ENCODE data around the gene PAQR4. TPM values are rescaled to one million over a fixed set of nuclear protein-coding genes. Genes with fewer than 3 reads are reported as not detected.

The PAQR4 gene
- total RNA-seq, 1 donor from 2014 or later = 7.4 TPM

DNA sequence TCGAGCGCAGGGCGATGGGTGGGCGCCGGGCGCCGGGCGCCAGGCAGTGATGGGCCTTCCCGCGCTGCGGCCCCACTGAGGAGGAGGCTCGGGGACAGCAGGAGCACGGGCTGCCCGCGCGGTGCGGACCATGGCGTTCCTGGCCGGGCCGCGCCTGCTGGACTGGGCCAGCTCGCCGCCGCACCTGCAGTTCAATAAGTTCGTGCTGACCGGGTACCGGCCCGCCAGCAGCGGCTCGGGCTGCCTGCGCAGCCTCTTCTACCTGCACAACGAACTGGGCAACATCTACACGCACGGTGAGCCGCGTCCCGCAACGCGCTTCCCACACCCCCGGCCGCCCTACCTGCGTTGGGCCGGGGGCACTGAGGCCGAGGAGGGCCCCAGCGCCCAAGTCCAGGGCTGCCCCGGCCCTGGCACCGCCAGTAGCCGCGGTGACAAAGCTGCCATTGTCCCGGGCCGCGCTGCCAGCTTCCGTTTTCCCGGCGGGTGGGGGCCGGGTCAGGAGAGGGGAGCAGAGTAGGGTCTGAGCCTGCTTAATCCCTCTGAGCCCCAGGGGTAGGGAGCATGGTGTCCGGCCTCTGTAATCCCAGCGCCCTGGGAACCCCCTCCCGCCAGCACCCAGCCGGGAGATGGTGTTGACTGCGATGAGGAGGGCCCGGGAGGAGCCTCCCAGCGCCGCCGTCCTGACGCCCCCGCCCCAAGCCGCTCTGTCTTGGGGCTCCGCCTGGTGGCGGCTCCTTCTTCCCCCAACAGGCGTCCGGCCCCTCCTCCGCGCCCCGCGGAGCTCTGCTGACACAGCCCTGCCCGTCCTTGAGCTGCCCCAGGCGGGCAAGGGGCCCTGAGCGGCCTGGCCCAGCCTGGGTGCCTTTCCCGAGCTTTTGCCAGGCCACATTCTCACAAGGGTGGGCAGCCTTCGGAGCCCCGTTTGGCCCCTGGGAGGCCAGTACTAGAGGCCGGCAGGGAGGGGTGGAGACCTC, 685 bp downstream of the PAQR4 start:
- peak; percentile 63 for ATAC-seq
- peak; percentile 44 for TF ChIP-seq CTCF (IDR thresholded peaks at IDR 0.05)

DNA sequence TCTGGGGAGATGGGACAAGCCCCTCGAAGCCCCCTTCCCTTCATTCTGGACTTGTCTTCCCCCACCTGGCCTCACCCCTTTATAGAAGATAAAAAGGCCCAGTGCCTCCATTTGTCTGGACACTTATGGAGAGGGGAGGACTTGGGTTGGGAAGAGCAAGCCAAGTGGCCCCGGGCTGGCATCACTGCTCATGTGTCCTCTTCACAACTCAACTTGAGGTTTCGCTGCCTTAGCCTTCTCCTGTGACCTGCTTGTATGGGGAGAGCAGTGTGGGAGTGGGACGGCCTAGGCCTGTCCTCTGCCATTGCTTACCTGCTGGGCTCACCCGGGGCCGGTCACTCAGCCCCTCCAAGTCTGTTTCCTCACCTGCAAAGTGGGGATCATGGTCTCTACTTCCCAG, 1.4 kb downstream of the PAQR4 start:
- TF ChIP-seq CTCF (IDR thresholded peaks at IDR 0.05) = no peak

More for the DNA sequence above, 685 bp downstream of the PAQR4 start:
- Histone ChIP-seq H3K27me3 (peaks cover 37% of the 10 kb centered on the region), H3K4me3 (peak overlapping the region; percentile 71), H3K36me3 (no peaks in the 10 kb centered on the region), H3K9me3 (no peaks in the 10 kb centered on the region), H3K27ac (no peak overlapping the region), H3K4me1 (peaks cover 28% of the 10 kb centered on the region)
- intact Hi-C loops (cut with DNase I) = no loop called here
- DNase-seq = peak; percentile 89

GRCh38 chr16:2971134-2971984, 2.2 kb downstream of the PAQR4 start:
- Histone ChIP-seq H3K9me3 (no peaks in the 10 kb centered on the region), H3K4me1 (peaks cover 22% of the 10 kb centered on the region), H3K4me3 (no peak overlapping the region), H3K27me3 (peaks cover 22% of the 10 kb centered on the region), H3K36me3 (no peaks in the 10 kb centered on the region), H3K27ac (no peak overlapping the region)
- no peak for ATAC-seq
- DNase-seq = no peak
- intact Hi-C loops (cut with DNase I) = no loop called here
- no peak for TF ChIP-seq CTCF (IDR thresholded peaks at IDR 0.05)

More for the DNA sequence above, 1.4 kb downstream of the PAQR4 start:
- no peak for ATAC-seq
- Histone ChIP-seq H3K4me3 (peak overlapping the region; percentile 71), H3K9me3 (no peaks in the 10 kb centered on the region), H3K36me3 (no peaks in the 10 kb centered on the region), H3K27ac (no peak overlapping the region), H3K4me1 (peaks cover 22% of the 10 kb centered on the region), H3K27me3 (peaks cover 29% of the 10 kb centered on the region)
- DNase-seq = no peak
- intact Hi-C loops (cut with DNase I) = no loop called here

DNA sequence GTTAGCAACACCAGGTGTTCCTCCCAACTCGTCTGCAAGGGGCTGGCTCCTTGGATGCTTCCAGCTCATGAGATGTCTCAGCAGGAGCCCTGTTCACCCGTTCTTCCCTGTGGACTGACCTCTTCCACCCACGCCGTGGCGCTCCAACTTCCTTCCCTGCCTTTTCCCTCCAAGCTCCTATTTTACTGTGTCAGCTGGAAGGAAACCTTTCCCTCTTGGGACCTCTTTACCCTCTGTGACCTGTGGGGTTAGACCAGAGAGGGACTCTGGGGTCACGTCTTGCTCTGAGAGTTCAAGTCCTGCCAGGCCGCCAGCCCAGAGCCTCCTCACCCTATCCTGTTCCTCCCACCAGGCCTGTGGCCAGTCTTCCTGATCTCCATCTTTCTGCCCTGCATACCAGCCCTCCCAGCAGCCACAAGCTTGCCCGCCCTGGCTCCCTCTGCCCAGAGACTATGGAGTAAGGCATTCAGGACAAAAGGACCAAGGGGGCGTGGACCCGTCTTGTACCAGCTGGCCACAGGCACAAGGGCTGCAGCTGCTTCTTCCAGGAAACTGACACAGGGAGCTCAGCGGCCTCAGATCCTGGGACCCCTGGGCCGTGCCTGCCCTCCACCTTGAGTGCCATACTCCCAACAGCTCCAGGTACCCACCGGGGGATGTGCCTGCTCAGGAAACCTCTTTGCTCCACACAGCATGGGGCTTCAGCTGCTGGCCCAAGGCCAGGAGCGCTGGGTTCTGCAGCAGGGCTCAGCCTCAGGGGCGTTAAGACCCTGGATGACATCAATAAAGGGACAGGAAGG, 3.0 kb downstream of the PAQR4 start:
- no peak for ATAC-seq
- no peaks in the 10 kb centered on the region for H3K36me3 ChIP-seq

More for the DNA sequence above, 3.0 kb downstream of the PAQR4 start:
- Histone ChIP-seq H3K27me3 (peaks cover 13% of the 10 kb centered on the region), H3K9me3 (no peaks in the 10 kb centered on the region), H3K4me1 (peaks cover 17% of the 10 kb centered on the region), H3K4me3 (no peak overlapping the region), H3K27ac (no peak overlapping the region)
- no peak for TF ChIP-seq CTCF (IDR thresholded peaks at IDR 0.05)
- DNase-seq = no peak
- intact Hi-C loops (cut with DNase I) = no loop called here

All from upper lobe of right lung (tissue), 1 donor.